SK-N-SH (cell line): ENCODE measurements around the gene RAPGEF6. TPM values are rescaled to one million over a fixed set of nuclear protein-coding genes. Genes with fewer than 3 reads are reported as not detected.

Source experiments
- CTCF ChIA-PET: fragments of 300-600, 350-600 bp; formaldehyde crosslinking; extraction: SDS; loops from one replicate; lab custom pipeline; 2021; lab: Yijun Ruan, JAX
- POLR2A ChIA-PET: fragments of 350-600 bp; sonication (Branson Sonifier 250); formaldehyde crosslinking; extraction: SDS; loops from one replicate; lab custom pipeline; 2020; ENCODE audit warnings: antibody characterized with exemption, inconsistent platforms; lab: Yijun Ruan, JAX
- DNase-seq: peaks from one replicate; pipeline ENCODE4 v3.0.0; 2012
- H2AFZ ChIP-seq: fragments of 200-600 bp; sonication (generic); 2 replicates; pipeline ENCODE4 v1.8.1; 2016; ENCODE audit warnings: antibody characterized with exemption, mild to moderate bottlenecking, low read depth
- H3F3A ChIP-seq: fragments of 200-600 bp; sonication (generic); replicated peaks from 2 replicates; pipeline ENCODE3; 2016; ENCODE audit warnings: antibody characterized with exemption, mild to moderate bottlenecking; ENCODE audit not compliant: insufficient read depth
- H3K27ac ChIP-seq, 2 experiments: fragments of 200-500 bp in 1 of 2; fragments of 200-600 bp in 1 of 2; sonication (Bioruptor generic) in 1 of 2; sonication (generic), shearing (Covaris generic) in 1 of 2; 2 replicates each; pipeline versions ENCODE4 v1.5.1 to v1.6.1; 2014 to 2016; ENCODE audit warnings: low read depth in 2 of 2, inconsistent platforms in 1 of 2, low read length in 1 of 2, mild to moderate bottlenecking in 1 of 2, mixed read lengths in 1 of 2
- H3K27me3 ChIP-seq: fragments of 200-600 bp; sonication (generic), shearing (Covaris generic); 2 replicates; pipeline ENCODE4 v1.6.1; 2016; ENCODE audit warnings: mixed run types; ENCODE audit not compliant: insufficient read depth
- H3K36me3 ChIP-seq, 2 experiments: fragments of 200-500 bp in 1 of 2; fragments of 200-600 bp in 1 of 2; sonication (Bioruptor generic) in 1 of 2; sonication (generic) in 1 of 2; replicated peaks in 1 of 2; 2 replicates each; pipeline versions ENCODE3 to v1.5.1; 2014 to 2016; ENCODE audit warnings: low read length in 1 of 2, mild to moderate bottlenecking in 1 of 2; ENCODE audit not compliant: insufficient read depth in 2 of 2, control insufficient read depth in 1 of 2
- H3K4me1 ChIP-seq, 2 experiments: fragments of 200-500 bp in 1 of 2; fragments of 200-600 bp in 1 of 2; sonication (Bioruptor generic) in 1 of 2; sonication (generic), shearing (Covaris generic) in 1 of 2; 2 replicates each; pipeline versions ENCODE4 v1.5.1 to v1.6.1; 2014 to 2016; ENCODE audit warnings: low read depth in 1 of 2, low read length in 1 of 2, mixed run types in 1 of 2; ENCODE audit not compliant: insufficient read depth in 2 of 2, control insufficient read depth in 1 of 2
- H3K4me2 ChIP-seq: fragments of 200-600 bp; sonication (generic), shearing (Covaris generic); 2 replicates; pipeline ENCODE4 v1.6.1; 2017; ENCODE audit warnings: mixed run types
- H3K4me3 ChIP-seq, 2 experiments: fragments of 200-500 bp in 1 of 2; fragments of 200-600 bp in 1 of 2; sonication (Bioruptor generic) in 1 of 2; sonication (generic), shearing (Covaris generic) in 1 of 2; 2 replicates each; pipeline versions ENCODE4 v1.5.1 to v1.8.1; 2014 to 2016; ENCODE audit warnings: low read depth in 2 of 2, inconsistent platforms in 1 of 2, low read length in 1 of 2, mild to moderate bottlenecking in 1 of 2, mixed read lengths in 1 of 2, moderate library complexity in 1 of 2
- H3K79me2 ChIP-seq: fragments of 200-600 bp; sonication (generic); 2 replicates; pipeline ENCODE4 v1.8.1; 2017; ENCODE audit warnings: mild to moderate bottlenecking; ENCODE audit not compliant: insufficient read depth
- H3K9ac ChIP-seq: fragments of 200-600 bp; sonication (generic); 2 replicates; pipeline ENCODE4 v1.6.1; 2017; ENCODE audit warnings: mixed run types
- H3K9me2 ChIP-seq: fragments of 200-600 bp; sonication (generic); 2 replicates; pipeline ENCODE4 v1.6.1; 2017; ENCODE audit warnings: mixed run types
- H3K9me3 ChIP-seq: fragments of 200-600 bp; sonication (generic); 2 replicates; pipeline ENCODE4 v1.6.1; 2017; ENCODE audit warnings: mixed run types, mild to moderate bottlenecking, moderate library complexity
- H4K20me1 ChIP-seq: fragments of 200-600 bp; sonication (generic); 2 replicates; pipeline ENCODE4 v1.6.1; 2017; ENCODE audit warnings: mild to moderate bottlenecking, mixed run types; ENCODE audit not compliant: insufficient read depth
- ELF1 ChIP-seq: IDR thresholded peaks from 2 replicates; pipeline ENCODE4 v1.4.0; 2012
- GABPA ChIP-seq: IDR thresholded peaks from 2 replicates; pipeline ENCODE4 v1.4.0; 2012; ENCODE audit warnings: low read depth, mild to moderate bottlenecking
- IRF3 ChIP-seq: fragments of 150-350 bp; IDR thresholded peaks from 2 replicates; pipeline ENCODE4 v1.6.1; 2016; ENCODE audit warnings: mild to moderate bottlenecking, low read depth, low read length
- MAX ChIP-seq: IDR thresholded peaks from 2 replicates; pipeline ENCODE4 v1.4.0; 2012; ENCODE audit warnings: low read depth
- MEF2A ChIP-seq: IDR thresholded peaks from 2 replicates; pipeline ENCODE4 v1.4.0; 2012; ENCODE audit warnings: low read depth, borderline replicate concordance
- MXI1 ChIP-seq: IDR thresholded peaks from 2 replicates; pipeline ENCODE4 v1.6.1; 2012; ENCODE audit warnings: mild to moderate bottlenecking, low read depth, low read length, improper control_type of control experiment
- NFIC ChIP-seq: IDR thresholded peaks from 2 replicates; pipeline ENCODE4 v1.4.0; 2012; ENCODE audit warnings: borderline replicate concordance
- POLR2AphosphoS5 ChIP-seq: IDR thresholded peaks from 2 replicates; pipeline ENCODE4 v1.6.1; 2012; ENCODE audit warnings: low read depth, low read length
- RCOR1 ChIP-seq: fragments of 150-350 bp; IDR thresholded peaks from 2 replicates; pipeline ENCODE4 v1.6.1; 2017; ENCODE audit warnings: antibody characterized with exemption, low read length
- REST ChIP-seq: IDR thresholded peaks from 2 replicates; pipeline ENCODE4 v1.6.1; 2012; ENCODE audit warnings: mild to moderate bottlenecking, low read depth, low read length, moderate library complexity
- RFX5 ChIP-seq: IDR thresholded peaks from 2 replicates; pipeline ENCODE4 v1.6.1; 2012; ENCODE audit warnings: mild to moderate bottlenecking, improper control_type of control experiment, low read length
- TAF1 ChIP-seq: IDR thresholded peaks from 2 replicates; pipeline ENCODE4 v1.6.1; 2012; ENCODE audit warnings: low read depth, mild to moderate bottlenecking, low read length, moderate library complexity, borderline replicate concordance
- TEAD4 ChIP-seq: IDR thresholded peaks from 2 replicates; pipeline ENCODE4 v1.4.0; 2012; ENCODE audit warnings: mild to moderate bottlenecking, borderline replicate concordance; ENCODE audit not compliant: insufficient read depth
- USF2 ChIP-seq: fragments of 150-350 bp; IDR thresholded peaks from 2 replicates; pipeline ENCODE4 v1.6.1; 2017; ENCODE audit warnings: antibody characterized with exemption, low read length, low read depth, borderline replicate concordance
- YY1 ChIP-seq: IDR thresholded peaks from 2 replicates; pipeline ENCODE4 v1.4.0; 2012; ENCODE audit warnings: low read depth, mild to moderate bottlenecking
- ZBTB33 ChIP-seq: IDR thresholded peaks from 2 replicates; pipeline ENCODE4 v1.4.0; 2012; ENCODE audit warnings: low read depth, borderline replicate concordance
- WGBS: methylation state at CpG from one replicate; pipeline ENCODE4 v1.1.6; 2017; ENCODE audit warnings: low lambda C conversion rate; 5-methylcytosine and 5-hydroxymethylcytosine counted together
- polyA plus RNA-seq, 3 experiments: library from polyadenylated mRNA; depleted of rRNA; stranded (reverse); fragments of >200 nt; gene quantifications; 2 replicates each; pipeline ENCODE4 v1.2.3, GENCODE V29; 2012

The RAPGEF6 gene
- polyA plus RNA-seq, 1 of the 3 experiments (the other 2 are of a cell fraction), result 2.9 TPM

- Histone ChIP-seq H3K36me3 (peaks cover 31 to 56% of the 10 kb centered on the region in 2 experiments), H3K9ac (no peak overlapping the region), H3K4me1 (no peaks in the 10 kb centered on the region; a peak in 1 of 4 replicates), H3K27me3 (no peaks in the 10 kb centered on the region), H3K9me2 (no peaks in the 10 kb centered on the region), H3K27ac (no peak overlapping the region), H3K9me3 (no peaks in the 10 kb centered on the region), H3F3A (peaks cover 5% of the 10 kb centered on the region), H3K79me2 (no peaks in the 10 kb centered on the region), H4K20me1 (no peaks in the 10 kb centered on the region), H3K4me3 (no peak overlapping the region), H2AFZ (no peak overlapping the region), H3K4me2 (no peak overlapping the region)
- TF ChIP-seq REST, result no peak
- TF ChIP-seq TAF1, result no peak
- TF ChIP-seq YY1, result no peak
- no peak for TF ChIP-seq TEAD4
- no peak for TF ChIP-seq ELF1
- no peak for TF ChIP-seq MEF2A
- no peak for TF ChIP-seq NFIC
- TF ChIP-seq RFX5, result no peak
- no peak for TF ChIP-seq MAX
- TF ChIP-seq ZBTB33, result no peak
- TF ChIP-seq RCOR1, result no peak
- no peak for TF ChIP-seq USF2
- no peak for TF ChIP-seq GABPA
- no peak for TF ChIP-seq POLR2AphosphoS5
- no peak for TF ChIP-seq IRF3
- TF ChIP-seq MXI1, result no peak
- ChIA-PET POLR2A (no interaction called here), CTCF (interaction anchor here (1.1 to 1.6 kb wide), 2 partner anchors 8 to 88 kb away, joined by 3 to 4 read pairs; no protein-coding TSS in a partner anchor)
- 90% methylated on average over 3 of the region's 3 CpGs for WGBS
- no peak for DNase-seq
Observed at GRCh38 chr5:131677115-131677514, 42.1 kb upstream of the RAPGEF6 start.
